Stromal cell of bone marrow (primary cell): ENCODE measurements around the gene MBD2.
"Not testable (repeated sequence)": the region's sequence is repeated elsewhere in the genome, so short reads cannot be mapped to it uniquely, and the experiment has no call there.

Source experiments
- DNase-seq: peaks from one replicate; pipeline ENCODE4 v3.0.0-alpha.2; 2012; ENCODE audit warnings: low read depth

Gene MBD2

DNA sequence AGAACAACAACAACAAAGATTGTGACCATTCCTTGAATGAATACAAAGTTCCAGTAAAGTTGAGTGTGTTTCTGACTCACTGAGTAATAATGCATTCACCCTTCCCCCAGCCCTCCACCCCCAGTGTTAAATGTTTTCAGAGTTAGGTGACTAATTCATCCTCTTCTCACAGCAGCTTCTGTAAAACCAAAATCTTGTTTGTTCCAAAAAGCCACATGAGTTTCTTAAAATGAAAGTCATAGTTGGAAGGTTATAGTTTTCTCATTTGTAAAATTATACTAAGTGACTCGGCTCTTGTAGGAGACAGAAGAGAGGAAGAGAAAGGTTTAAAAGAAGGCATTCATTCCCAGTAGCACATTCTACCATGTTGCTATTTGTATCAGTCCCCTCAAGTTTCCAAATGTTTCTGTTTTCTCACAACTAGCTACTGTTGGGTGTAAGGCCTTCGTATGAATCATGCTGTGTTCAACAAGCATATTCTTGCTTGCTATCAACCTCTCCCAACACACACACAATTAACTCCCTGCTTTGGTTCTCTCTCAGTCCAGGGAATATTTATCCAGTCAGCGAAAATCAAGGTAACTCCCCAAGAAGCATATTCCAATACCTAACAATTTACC is 75.3 kb downstream of the MBD2 start:
- peak; percentile 93 for DNase-seq

- no peak for DNase-seq
Measured at GRCh38 chr18:54148678-54149077, 75.8 kb downstream of the MBD2 start.

GRCh38 chr18:54148151-54148550 is 76.3 kb downstream of the MBD2 start:
- DNase-seq: no peak

GRCh38 chr18:54147439-54147838 is 77.0 kb downstream of the MBD2 start:
- no peak for DNase-seq

- no peak for DNase-seq
Measured at GRCh38 chr18:54141041-54141608, 83.3 kb downstream of the MBD2 start.

- peak; percentile 50 for DNase-seq
Measured at GRCh38 chr18:54140641-54141040, 83.8 kb downstream of the MBD2 start.

DNA sequence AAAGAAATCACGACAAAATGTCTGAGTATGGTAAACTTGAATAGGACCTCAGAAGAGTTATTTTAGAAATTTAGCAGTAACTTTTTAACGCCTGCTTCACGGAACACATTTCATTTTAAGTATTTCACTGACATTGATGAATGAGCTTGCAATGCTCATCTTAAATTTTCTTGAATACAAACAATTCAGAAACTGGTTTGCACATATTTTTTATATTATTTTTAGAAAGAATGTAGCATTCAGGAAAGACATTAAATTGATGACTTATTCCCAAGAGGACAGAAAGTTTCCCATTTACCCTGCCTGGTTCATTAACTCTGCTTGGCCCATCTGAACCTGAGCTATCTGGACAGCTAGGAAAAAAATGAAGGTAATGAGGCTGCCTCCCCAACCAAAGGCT is 89.3 kb downstream of the MBD2 start:
- no peak for DNase-seq

- DNase-seq: no peak
Measured at GRCh38 chr18:54134053-54134452, 90.4 kb downstream of the MBD2 start.

- DNase-seq: no peak
Measured at GRCh38 chr18:54130631-54131030, 93.8 kb downstream of the MBD2 start.

GRCh38 chr18:54130177-54130576 is 94.3 kb downstream of the MBD2 start:
- no peak for DNase-seq

DNA sequence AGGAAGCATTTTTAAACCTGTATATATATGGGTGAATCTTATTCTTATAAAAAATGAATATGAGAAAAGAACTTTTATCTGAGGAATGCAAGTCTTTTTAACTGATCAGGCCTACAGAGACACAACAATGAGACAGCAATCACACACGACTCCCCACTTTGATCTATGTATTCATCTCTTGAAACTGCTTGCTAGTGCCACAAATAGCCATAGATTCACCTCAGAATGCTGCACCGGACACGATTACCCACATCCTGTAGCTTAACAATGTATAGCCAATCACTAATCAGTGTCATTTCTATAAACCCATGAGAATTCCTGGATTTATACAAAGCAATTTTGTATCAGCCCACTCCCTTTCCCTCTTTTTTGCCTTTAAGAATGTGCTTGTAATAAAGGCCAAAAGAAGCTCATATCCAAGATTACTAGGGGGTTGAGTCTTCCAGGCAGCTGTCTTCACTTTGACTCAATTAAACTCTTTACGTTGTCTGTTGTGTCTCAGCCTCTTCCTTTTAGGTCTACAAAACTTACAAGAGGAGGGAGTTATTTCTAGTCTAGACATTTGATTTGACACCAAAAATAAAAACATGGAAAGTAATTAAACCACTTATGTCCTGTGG is 94.9 kb downstream of the MBD2 start:
- no peak for DNase-seq

- peak; percentile 50 for DNase-seq
Measured at GRCh38 chr18:54127759-54128378, 96.6 kb downstream of the MBD2 start.

DNA sequence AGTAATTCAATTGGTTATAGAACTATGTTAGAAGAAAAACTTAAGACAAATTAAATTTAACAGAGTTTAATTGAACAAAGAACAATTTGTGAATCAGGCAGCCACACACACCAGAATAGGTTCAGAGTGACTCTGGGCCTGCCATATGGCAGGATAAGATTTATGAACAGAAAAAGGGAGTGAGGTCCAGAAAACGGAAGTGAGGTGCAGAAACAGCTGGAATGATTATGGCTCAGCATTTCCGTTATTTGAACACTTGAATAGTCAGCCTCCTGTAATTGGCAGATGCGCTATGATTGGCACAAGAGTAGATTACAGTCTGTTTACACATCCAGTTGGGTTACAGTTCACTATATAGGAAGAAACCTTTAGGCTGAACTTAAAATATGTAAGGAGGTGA is 99.0 kb downstream of the MBD2 start:
- no peak for DNase-seq

DNA sequence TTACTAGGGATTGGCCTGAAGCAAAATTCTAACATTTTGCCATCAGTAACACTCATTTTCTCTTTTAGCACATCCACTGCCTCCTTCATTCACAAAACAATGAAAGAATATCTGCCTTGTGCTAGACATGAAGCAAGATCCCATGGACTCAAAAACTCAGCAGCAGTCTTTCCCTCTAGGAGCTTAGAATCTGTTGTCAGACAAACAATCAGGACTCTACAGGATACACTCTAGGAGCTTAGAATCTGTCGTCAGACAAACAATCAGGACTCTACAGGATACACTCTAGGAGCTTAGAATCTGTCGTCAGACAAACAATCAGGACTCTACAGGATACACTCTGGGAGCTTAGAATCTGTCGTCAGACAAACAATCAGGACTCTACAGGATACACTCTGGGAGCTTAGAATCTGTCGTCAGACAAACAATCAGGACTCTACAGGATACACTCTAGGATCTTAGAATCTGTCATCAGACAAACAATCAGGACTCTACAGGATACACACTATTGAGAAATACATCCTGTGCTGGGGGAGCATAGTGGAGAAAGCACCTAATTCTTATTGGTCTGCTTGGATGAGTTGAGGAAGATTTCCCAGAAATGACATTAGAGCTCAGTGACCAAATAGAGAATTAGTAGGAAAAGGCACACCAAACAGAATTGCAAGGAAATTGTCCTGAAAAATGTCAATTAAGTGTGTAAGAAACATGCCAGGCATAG is 100.6 kb downstream of the MBD2 start:
- not testable (repeated sequence) for DNase-seq

DNA sequence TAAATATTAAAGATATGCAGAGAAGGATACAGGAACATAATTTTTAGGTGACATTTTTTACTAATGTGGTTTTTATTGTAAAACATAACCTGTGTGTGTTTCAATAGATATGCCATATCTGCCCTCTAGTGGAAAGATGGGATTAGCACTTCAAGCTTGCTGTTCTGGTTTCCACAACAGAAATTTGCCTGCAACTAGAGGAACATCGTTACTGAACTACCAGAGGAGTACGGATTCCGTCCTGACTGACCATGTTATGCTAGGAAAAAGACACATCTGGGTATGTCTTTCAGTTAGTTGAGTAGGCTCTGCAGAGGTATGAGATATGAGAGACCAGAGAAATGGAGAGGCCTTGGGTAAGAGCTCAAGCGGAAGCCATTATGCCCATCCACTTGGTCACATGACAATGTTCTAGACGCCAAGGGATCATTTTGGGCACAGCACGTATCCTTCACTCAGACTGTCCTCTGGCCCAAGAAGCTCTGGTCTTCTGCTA is 104.9 kb downstream of the MBD2 start:
- DNase-seq: peak; percentile 49

GRCh38 chr18:54117853-54118773 is 106.4 kb downstream of the MBD2 start:
- DNase-seq: no peak

GRCh38 chr18:54116541-54117257 is 107.8 kb downstream of the MBD2 start:
- DNase-seq: no peak

DNA sequence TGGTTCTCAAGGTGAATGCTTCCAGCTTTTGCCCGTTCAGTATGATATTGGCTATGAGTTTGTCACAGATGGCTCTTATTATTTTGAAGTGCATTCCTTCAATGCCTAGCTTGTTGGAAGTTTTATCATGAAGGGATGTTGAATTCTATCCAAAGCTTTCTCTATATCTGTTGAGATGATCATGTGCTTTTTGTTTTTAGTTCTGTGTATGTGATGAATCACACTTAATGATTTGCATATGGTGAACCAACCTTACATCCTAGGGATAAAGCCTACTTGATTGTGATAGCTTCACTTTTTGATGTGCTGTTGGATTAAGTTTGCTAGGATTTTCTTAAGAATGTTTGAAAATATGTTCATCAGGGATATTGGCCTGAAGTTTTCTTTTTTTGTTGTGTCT is 112.1 kb downstream of the MBD2 start:
- DNase-seq: peak; percentile 16

- no peak for DNase-seq
Measured at GRCh38 chr18:54109131-54109683, 115.3 kb downstream of the MBD2 start.

- no peak for DNase-seq
Measured at GRCh38 chr18:54102123-54102522, 122.3 kb downstream of the MBD2 start.
